Thyroid gland (tissue), 4 donors: Measurements from ENCODE around the gene TRIM37.

ENCODE experiments used
- POLR2A ChIP-seq, 2 donors: fragments of 450-650 bp; IDR thresholded peaks; one replicate each; pipeline ENCODE4 v1.6.1; 2017; ENCODE audit warnings: antibody characterized with exemption in 2 of 2, mild to moderate bottlenecking in 2 of 2, moderate library complexity in 1 of 2
- TF ChIP-seq, protein P1 (sequence below), 6 experiments: fragments of 200-600 bp in 3 of 6; fragments of 450-650 bp in 3 of 6; sonication (generic) in 3 of 6; IDR thresholded peaks; one replicate each; pipeline ENCODE4 v1.5.1; 2016 to 2019; ENCODE audit warnings: antibody characterized with exemption in 6 of 6, mild to moderate bottlenecking in 2 of 6, inconsistent platforms in 1 of 6, moderate library complexity in 1 of 6

GRCh38 chr17:59149841-59150511 lies 43.3 kb upstream of the TRIM37 start:
- TF ChIP-seq, protein P1, sequence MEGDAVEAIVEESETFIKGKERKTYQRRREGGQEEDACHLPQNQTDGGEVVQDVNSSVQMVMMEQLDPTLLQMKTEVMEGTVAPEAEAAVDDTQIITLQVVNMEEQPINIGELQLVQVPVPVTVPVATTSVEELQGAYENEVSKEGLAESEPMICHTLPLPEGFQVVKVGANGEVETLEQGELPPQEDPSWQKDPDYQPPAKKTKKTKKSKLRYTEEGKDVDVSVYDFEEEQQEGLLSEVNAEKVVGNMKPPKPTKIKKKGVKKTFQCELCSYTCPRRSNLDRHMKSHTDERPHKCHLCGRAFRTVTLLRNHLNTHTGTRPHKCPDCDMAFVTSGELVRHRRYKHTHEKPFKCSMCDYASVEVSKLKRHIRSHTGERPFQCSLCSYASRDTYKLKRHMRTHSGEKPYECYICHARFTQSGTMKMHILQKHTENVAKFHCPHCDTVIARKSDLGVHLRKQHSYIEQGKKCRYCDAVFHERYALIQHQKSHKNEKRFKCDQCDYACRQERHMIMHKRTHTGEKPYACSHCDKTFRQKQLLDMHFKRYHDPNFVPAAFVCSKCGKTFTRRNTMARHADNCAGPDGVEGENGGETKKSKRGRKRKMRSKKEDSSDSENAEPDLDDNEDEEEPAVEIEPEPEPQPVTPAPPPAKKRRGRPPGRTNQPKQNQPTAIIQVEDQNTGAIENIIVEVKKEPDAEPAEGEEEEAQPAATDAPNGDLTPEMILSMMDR (IDR thresholded peaks at IDR 0.05) = no peak
- TF ChIP-seq POLR2A (IDR thresholded peaks at IDR 0.05) = no peak
